ENCODE measurements around the gene EPB41L4A. TPM values are rescaled to one million over a fixed set of nuclear protein-coding genes. Genes with fewer than 3 reads are reported as not detected.

Gene EPB41L4A
- total RNA-seq, 1 donor from 2014 or later: 37.7 TPM

GRCh38 chr5:112116371-112116770 lies 302.7 kb downstream of the EPB41L4A start:
- Mint-ChIP-seq H3K4me3 (ENCODE audit: low read depth) (no peak overlapping the region), H3K36me3 (ENCODE audit: insufficient read depth) (no peaks in the 10 kb centered on the region), H3K27me3 (peaks cover 3% of the 10 kb centered on the region), H3K9me3 (ENCODE audit: low read depth) (peaks cover 4% of the 10 kb centered on the region), H3K27ac (no peak overlapping the region), H3K4me1 (ENCODE audit: low read depth) (peaks cover 5% of the 10 kb centered on the region)
- no peak for DNase-seq (ENCODE audit: low spot score, unreplicated experiment)
- no peak for TF ChIP-seq CTCF (IDR thresholded peaks at IDR 0.05; ENCODE audit: unreplicated experiment)

GRCh38 chr5:112113565-112113964 lies 305.5 kb downstream of the EPB41L4A start:
- DNase-seq (ENCODE audit: low spot score, unreplicated experiment): no peak
- Mint-ChIP-seq H3K4me3 (ENCODE audit: low read depth) (no peak overlapping the region), H3K4me1 (ENCODE audit: low read depth) (peaks cover 12% of the 10 kb centered on the region), H3K36me3 (ENCODE audit: insufficient read depth) (no peaks in the 10 kb centered on the region), H3K27me3 (no peaks in the 10 kb centered on the region), H3K9me3 (ENCODE audit: low read depth) (no peaks in the 10 kb centered on the region), H3K27ac (no peak overlapping the region)
- no peak for TF ChIP-seq CTCF (IDR thresholded peaks at IDR 0.05; ENCODE audit: unreplicated experiment)

Data from progenitor cell of endocrine pancreas (in vitro differentiated cells).